Osteoblast (primary cell): ENCODE data around the gene INAVA. TPM values are rescaled to one million over a fixed set of nuclear protein-coding genes. Genes with fewer than 3 reads are reported as not detected.

Experiments
- DNase-seq: peaks from one replicate; pipeline ENCODE4 v3.0.0; 2011; ENCODE audit warnings: low spot score, mixed read lengths; ENCODE audit not compliant: insufficient read length; ENCODE audit errors: missing footprints
- H2AFZ ChIP-seq: 2 replicates; pipeline ENCODE4 v1.6.0; 2011; ENCODE audit warnings: mild to moderate bottlenecking, low read length
- H3K27ac ChIP-seq: 2 replicates; pipeline ENCODE4 v1.5.1; 2011; ENCODE audit warnings: mild to moderate bottlenecking, low read depth, low read length, moderate library complexity
- H3K27me3 ChIP-seq: 2 replicates; pipeline ENCODE4 v1.6.0; 2012; ENCODE audit warnings: mild to moderate bottlenecking, control low read depth, inconsistent platforms, low read length, moderate library complexity; ENCODE audit not compliant: insufficient read depth
- H3K36me3 ChIP-seq: 2 replicates; pipeline ENCODE4 v1.5.1; 2011; ENCODE audit warnings: mild to moderate bottlenecking, low read length, control low read depth, moderate library complexity; ENCODE audit not compliant: insufficient read depth
- H3K4me1 ChIP-seq: 2 replicates; pipeline ENCODE4 v1.5.1; 2011; ENCODE audit warnings: mild to moderate bottlenecking, low read length, control low read depth, moderate library complexity; ENCODE audit not compliant: insufficient read depth
- H3K4me2 ChIP-seq: 2 replicates; pipeline ENCODE4 v1.6.0; 2011; ENCODE audit warnings: mild to moderate bottlenecking, low read length; ENCODE audit not compliant: insufficient read depth
- H3K4me3 ChIP-seq: fragments of 200-600 bp; sonication (generic); 3 replicates; pipeline ENCODE4 v1.5.1; 2012; ENCODE audit warnings: mild to moderate bottlenecking, low read length, inconsistent platforms; ENCODE audit not compliant: insufficient read depth
- H3K79me2 ChIP-seq: 2 replicates; pipeline ENCODE4 v1.6.0; 2012; ENCODE audit warnings: mild to moderate bottlenecking, low read length, control low read depth, inconsistent platforms; ENCODE audit not compliant: insufficient read depth
- H3K9me3 ChIP-seq: 2 replicates; pipeline ENCODE4 v1.5.1; 2011; ENCODE audit warnings: low read depth, low read length, control low read depth
- H4K20me1 ChIP-seq: 2 replicates; pipeline ENCODE4 v1.6.0; 2012; ENCODE audit warnings: mild to moderate bottlenecking, low read length, control low read depth; ENCODE audit not compliant: insufficient read depth
- total RNA-seq: library from RNA; depleted of rRNA; stranded (reverse); fragments of >200 nt; gene quantifications from 2 replicates; pipeline ENCODE4 v1.2.3, GENCODE V29; 2012
- TF ChIP-seq, protein P1 (sequence below): IDR thresholded peaks from 2 replicates; pipeline ENCODE4 v1.5.1; 2011; ENCODE audit warnings: mild to moderate bottlenecking, low read depth, low read length, moderate library complexity; ENCODE audit errors: extremely low read depth

INAVA gene
- total RNA-seq, 1 donor: 0.36 TPM

DNA sequence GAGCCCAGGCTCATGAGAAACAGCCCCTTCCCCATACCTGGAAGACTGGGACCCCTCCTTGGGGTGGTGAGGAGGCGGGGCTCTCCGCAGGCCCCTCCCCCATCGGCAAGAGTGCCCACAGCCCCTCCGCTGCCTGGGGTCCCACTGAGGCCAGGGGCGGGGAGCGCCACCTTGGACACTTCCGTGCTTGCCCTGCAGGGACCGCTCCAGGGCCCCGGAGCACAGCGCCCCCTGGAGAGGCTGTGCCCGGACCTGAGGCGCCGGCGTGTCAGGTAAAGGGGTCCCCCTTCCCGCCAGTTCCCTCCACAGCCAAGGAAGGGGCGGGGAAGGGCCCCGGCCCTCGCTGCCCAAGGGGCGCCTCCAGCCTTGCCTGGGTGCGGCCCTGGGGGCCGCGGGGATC, 21.5 kb downstream of the INAVA start:
- Histone ChIP-seq H3K4me1 (no peaks in the 10 kb centered on the region), H3K4me2 (no peak overlapping the region), H3K27me3 (peaks cover 9% of the 10 kb centered on the region), H3K9me3 (no peaks in the 10 kb centered on the region), H3K4me3 (no peak overlapping the region), H3K36me3 (no peaks in the 10 kb centered on the region), H3K27ac (no peak overlapping the region), H3K79me2 (no peaks in the 10 kb centered on the region), H2AFZ (no peak overlapping the region), H4K20me1 (no peaks in the 10 kb centered on the region)
- DNase-seq: no peak
- TF ChIP-seq, protein P1, sequence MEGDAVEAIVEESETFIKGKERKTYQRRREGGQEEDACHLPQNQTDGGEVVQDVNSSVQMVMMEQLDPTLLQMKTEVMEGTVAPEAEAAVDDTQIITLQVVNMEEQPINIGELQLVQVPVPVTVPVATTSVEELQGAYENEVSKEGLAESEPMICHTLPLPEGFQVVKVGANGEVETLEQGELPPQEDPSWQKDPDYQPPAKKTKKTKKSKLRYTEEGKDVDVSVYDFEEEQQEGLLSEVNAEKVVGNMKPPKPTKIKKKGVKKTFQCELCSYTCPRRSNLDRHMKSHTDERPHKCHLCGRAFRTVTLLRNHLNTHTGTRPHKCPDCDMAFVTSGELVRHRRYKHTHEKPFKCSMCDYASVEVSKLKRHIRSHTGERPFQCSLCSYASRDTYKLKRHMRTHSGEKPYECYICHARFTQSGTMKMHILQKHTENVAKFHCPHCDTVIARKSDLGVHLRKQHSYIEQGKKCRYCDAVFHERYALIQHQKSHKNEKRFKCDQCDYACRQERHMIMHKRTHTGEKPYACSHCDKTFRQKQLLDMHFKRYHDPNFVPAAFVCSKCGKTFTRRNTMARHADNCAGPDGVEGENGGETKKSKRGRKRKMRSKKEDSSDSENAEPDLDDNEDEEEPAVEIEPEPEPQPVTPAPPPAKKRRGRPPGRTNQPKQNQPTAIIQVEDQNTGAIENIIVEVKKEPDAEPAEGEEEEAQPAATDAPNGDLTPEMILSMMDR: no peak

DNA sequence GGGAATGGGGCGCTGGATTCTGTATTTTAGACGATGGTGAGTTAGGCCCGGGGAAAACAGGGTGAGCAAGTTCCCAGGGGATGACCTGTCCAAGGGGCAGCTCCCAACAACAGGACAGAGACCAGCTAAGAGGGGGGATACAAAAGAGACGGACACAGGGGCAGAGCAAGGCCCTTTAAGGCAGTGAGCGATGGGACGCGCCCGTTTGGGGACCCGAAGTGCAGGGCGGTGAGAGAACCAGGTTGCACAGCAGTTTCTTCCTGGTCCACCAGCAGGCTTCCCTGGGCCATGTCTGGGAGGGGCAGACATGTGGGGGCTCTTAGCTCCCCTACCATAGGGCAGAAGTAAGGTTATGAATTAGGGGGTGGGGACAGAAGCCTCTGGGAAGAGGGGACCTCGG, 22.0 kb downstream of the INAVA start:
- Histone ChIP-seq H3K27ac (no peak overlapping the region), H3K9me3 (no peaks in the 10 kb centered on the region), H3K4me2 (no peak overlapping the region), H4K20me1 (no peaks in the 10 kb centered on the region), H3K4me1 (no peaks in the 10 kb centered on the region), H3K36me3 (no peaks in the 10 kb centered on the region), H3K4me3 (no peak overlapping the region), H3K27me3 (peaks cover 10% of the 10 kb centered on the region), H2AFZ (no peak overlapping the region), H3K79me2 (no peaks in the 10 kb centered on the region)
- peak; percentile 38 for DNase-seq
- TF ChIP-seq, protein P1: no peak

DNA sequence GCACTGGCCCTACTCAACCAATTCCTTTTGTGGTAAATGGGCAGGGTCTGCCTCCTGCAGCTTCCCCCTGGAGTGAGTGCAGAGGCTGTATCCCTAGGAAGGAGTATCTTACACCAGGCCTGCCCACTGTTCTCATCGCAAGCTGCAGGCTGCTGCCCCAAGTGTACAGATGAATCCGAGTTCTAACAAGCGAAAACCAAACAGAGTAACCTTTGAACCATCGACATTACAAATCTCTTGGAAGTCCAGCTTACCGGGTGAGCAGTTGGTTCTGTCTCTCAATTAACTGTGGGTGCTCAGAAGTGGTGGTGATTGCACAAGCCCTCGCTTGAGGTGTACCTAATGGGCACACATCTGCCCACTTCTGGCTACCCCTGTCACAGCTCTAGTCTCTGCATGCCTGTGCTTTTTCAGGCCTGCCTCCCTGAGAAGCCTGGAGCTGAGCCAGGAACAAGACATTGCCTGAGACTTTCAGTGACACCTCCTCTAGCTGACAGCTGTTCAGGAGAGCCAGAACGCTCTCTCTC, 22.7 kb downstream of the INAVA start:
- H3K4me1 ChIP-seq: no peaks in the 10 kb centered on the region
- no peaks in the 10 kb centered on the region for H3K79me2 ChIP-seq
- no peak overlapping the region for H2AFZ ChIP-seq
- no peak overlapping the region for H3K4me2 ChIP-seq
- TF ChIP-seq, protein P1: no peak
- no peak overlapping the region for H3K4me3 ChIP-seq
- H3K27me3 ChIP-seq: peaks cover 12% of the 10 kb centered on the region
- H4K20me1 ChIP-seq: no peaks in the 10 kb centered on the region
- no peaks in the 10 kb centered on the region for H3K36me3 ChIP-seq
- H3K9me3 ChIP-seq: no peaks in the 10 kb centered on the region
- no peak for DNase-seq
- no peak overlapping the region for H3K27ac ChIP-seq

DNA sequence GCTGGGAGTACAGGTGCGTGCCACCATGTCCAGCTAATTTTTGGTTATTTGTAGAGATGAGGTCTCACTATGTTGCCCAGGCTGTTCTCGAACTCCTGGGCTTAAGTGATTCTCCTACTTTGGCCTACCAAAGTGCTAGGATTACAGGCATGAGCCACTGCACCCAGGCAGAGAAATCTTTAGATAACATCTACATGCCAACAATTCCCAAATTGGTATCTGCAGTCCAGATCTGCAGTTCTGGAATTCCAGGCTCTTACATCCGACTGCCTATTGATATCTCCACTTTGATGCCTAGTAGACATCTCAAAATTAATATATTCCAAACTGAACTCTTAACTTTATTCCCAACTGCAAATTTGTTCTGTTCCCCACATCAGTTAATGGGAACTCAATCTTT, 23.3 kb downstream of the INAVA start:
- Histone ChIP-seq H4K20me1 (no peaks in the 10 kb centered on the region), H3K79me2 (no peaks in the 10 kb centered on the region), H3K36me3 (no peaks in the 10 kb centered on the region), H3K4me1 (no peaks in the 10 kb centered on the region), H3K27ac (no peak overlapping the region), H3K9me3 (no peaks in the 10 kb centered on the region), H3K4me2 (no peak overlapping the region), H2AFZ (no peak overlapping the region), H3K4me3 (no peak overlapping the region), H3K27me3 (peaks cover 13% of the 10 kb centered on the region)
- TF ChIP-seq, protein P1: no peak
- no peak for DNase-seq
